ENCODE results near the gene NOX3.
"Not testable (repeated sequence)": the region's sequence is repeated elsewhere in the genome, so short reads cannot be mapped to it uniquely, and the experiment has no call there.

Gene NOX3

GRCh38 chr6:155374681-155375080 is 81.0 kb downstream of the NOX3 start:
- TF ChIP-seq CTCF (conservative IDR thresholded peaks at IDR 0.05; ENCODE audit: control insufficient read depth, insufficient read depth, low read depth, low read length), result no peak
- no peak overlapping the region for H3K4me3 ChIP-seq (ENCODE audit: control insufficient read depth, low read depth, low read length)
- DNase-seq (ENCODE audit: low read depth), result peak; percentile 33

DNA sequence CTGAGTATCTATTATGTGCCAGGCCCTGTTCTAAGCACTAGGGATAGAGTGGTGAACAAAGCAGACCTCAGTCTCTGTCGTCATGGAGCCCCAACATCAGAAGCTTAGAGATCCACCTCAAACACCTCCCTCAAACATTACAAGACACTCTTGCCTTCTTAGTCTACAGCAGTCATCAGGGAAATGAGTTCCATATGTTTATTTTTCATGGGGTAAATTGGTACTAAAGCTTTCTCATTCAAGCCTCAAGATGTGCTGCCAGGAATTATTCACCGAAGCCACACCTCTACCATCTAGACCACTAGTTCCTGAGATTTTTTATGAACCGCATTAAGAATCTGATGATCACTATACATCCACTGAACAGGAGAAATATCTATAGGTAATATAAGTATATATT is 82.4 kb downstream of the NOX3 start:
- no peak for TF ChIP-seq CTCF (conservative IDR thresholded peaks at IDR 0.05; ENCODE audit: control insufficient read depth, insufficient read depth, low read depth, low read length)
- H3K4me3 ChIP-seq (ENCODE audit: control insufficient read depth, low read depth, low read length), result no peak overlapping the region
- DNase-seq (ENCODE audit: low read depth), result peak; percentile 89

GRCh38 chr6:155372256-155372655 is 83.4 kb downstream of the NOX3 start:
- H3K4me3 ChIP-seq (ENCODE audit: control insufficient read depth, low read depth, low read length), result no peak overlapping the region
- TF ChIP-seq CTCF (conservative IDR thresholded peaks at IDR 0.05; ENCODE audit: control insufficient read depth, insufficient read depth, low read depth, low read length), result no peak
- DNase-seq (ENCODE audit: low read depth), result no peak

DNA sequence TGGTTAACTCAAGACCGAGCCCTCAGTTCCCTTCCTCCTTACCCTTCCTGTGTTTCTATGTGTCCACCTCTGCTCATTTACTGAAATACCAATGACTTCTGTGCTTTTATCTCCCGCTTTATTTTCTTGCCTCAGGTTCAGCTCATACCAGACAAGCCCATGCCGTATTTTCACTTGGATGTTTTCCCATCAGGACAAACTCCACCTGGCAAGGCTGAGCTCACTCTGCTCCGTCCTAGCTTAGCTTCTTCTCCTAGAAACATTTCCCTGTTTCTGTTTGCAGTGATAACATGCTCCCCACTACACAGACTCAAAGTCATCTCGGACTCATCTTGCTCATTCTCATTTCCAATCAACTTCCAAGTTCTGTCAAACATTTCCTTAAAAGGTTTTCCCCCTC is 84.4 kb downstream of the NOX3 start:
- DNase-seq (ENCODE audit: low read depth), result no peak
- no peak for TF ChIP-seq CTCF (conservative IDR thresholded peaks at IDR 0.05; ENCODE audit: control insufficient read depth, insufficient read depth, low read depth, low read length)
- H3K4me3 ChIP-seq (ENCODE audit: control insufficient read depth, low read depth, low read length), result no peak overlapping the region

GRCh38 chr6:155366325-155366724 is 89.3 kb downstream of the NOX3 start:
- H3K4me3 ChIP-seq (ENCODE audit: control insufficient read depth, low read depth, low read length), result no peak overlapping the region
- TF ChIP-seq CTCF (conservative IDR thresholded peaks at IDR 0.05; ENCODE audit: control insufficient read depth, insufficient read depth, low read depth, low read length), result no peak
- DNase-seq (ENCODE audit: low read depth), result no peak

- TF ChIP-seq CTCF (conservative IDR thresholded peaks at IDR 0.05; ENCODE audit: control insufficient read depth, insufficient read depth, low read depth, low read length), result no peak
- no peak overlapping the region for H3K4me3 ChIP-seq (ENCODE audit: control insufficient read depth, low read depth, low read length)
- DNase-seq (ENCODE audit: low read depth), result no peak
Measured at GRCh38 chr6:155364844-155365437, 90.7 kb downstream of the NOX3 start.

DNA sequence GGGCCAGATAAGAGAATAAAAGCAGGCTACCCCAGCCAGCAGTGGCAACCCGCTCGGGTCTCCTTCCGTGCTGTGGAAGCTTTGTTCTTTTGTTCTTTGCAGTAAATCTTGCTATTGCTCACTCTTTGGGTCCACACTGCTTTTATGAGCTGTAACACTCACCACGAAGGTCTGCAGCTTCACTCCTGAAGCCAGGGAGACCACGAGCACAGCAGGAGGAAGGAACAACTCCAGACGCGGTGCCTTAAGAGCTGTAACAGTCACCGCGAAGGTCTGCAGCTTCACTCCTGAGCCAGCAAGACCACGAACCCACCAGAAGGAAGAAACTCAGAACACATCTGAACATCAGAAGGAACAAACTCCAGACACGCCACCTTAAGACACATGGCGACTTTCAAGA is 91.6 kb downstream of the NOX3 start:
- not testable (repeated sequence) for H3K4me3 ChIP-seq (ENCODE audit: control insufficient read depth, low read depth, low read length); DNase-seq (ENCODE audit: low read depth)

GRCh38 chr6:155362968-155363632 is 92.5 kb downstream of the NOX3 start:
- not testable (repeated sequence) for DNase-seq (ENCODE audit: low read depth); H3K4me3 ChIP-seq (ENCODE audit: control insufficient read depth, low read depth, low read length)

All from fibroblast of mammary gland (primary cell).